ENCODE data around the gene JAZF1.

DNA sequence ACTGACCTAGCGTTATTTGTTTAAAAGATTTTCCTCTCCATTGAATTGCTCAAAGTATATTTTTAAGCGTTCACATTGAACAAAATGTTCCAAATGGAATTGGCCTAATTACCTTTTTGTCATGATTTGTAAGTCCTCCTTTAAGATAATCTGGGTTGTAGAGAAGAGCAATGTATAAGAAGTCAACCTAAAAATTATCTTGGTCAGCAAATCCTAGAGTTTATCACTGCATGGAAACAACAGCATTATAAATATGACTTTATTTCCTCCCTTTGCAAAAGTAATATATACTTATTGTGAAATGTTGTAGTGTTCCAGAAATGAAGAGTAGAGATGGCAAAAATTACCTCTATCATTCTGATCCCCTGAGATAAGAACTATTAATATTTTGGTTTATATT is 381.4 kb downstream of the JAZF1 start:
- TF ChIP-seq, protein P1, sequence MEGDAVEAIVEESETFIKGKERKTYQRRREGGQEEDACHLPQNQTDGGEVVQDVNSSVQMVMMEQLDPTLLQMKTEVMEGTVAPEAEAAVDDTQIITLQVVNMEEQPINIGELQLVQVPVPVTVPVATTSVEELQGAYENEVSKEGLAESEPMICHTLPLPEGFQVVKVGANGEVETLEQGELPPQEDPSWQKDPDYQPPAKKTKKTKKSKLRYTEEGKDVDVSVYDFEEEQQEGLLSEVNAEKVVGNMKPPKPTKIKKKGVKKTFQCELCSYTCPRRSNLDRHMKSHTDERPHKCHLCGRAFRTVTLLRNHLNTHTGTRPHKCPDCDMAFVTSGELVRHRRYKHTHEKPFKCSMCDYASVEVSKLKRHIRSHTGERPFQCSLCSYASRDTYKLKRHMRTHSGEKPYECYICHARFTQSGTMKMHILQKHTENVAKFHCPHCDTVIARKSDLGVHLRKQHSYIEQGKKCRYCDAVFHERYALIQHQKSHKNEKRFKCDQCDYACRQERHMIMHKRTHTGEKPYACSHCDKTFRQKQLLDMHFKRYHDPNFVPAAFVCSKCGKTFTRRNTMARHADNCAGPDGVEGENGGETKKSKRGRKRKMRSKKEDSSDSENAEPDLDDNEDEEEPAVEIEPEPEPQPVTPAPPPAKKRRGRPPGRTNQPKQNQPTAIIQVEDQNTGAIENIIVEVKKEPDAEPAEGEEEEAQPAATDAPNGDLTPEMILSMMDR (IDR thresholded peaks at IDR 0.05; ENCODE audit: low read length), result no peak
- no peak for TF ChIP-seq EZH2 (optimal IDR thresholded peaks at IDR 0.05; ENCODE audit: low read depth, low read length)

Data from MM.1S (cell line).